GM18526 (cell line): ENCODE results near the gene ME3.

Source experiments
- POLR2A ChIP-seq: IDR thresholded peaks from 3 replicates; pipeline ENCODE4 v1.6.1; 2011; ENCODE audit not compliant: insufficient read length; ENCODE audit errors: extremely low read depth

Gene ME3

DNA sequence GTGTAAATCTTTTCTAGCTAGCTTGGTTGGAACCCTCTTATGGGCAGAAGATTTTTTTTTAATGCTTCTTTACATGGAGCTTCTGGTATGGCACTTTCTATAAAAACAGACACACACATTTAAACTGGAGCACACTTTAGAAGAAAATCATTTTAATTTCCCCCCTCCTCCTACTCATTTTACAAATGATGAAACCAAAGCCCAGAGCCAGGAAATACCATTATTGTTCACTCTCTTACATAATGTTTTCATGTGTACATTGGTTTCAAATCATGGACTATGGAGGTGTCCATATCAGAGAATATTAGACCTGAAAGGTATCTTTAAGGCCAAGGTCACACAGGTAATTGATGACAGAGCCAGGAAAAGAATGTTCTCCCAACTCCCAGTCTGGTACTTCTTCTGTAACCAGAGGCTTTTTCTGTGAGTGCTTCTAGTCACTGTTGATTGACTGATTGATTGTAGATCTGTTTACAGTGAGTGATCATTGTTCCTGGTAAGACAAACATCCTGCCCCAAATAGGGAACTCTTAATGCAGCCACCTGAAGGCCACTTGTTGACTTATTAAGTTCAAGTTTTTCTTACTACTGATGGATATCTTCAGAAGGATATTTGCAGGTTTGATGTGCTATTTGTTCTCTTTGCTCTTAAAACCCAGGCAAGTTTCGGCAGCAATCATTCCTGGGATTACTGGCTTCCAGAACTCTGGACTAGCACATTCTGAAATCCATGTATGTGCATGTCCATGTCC, 26.8 kb upstream of the ME3 start:
- TF ChIP-seq POLR2A: no peak

DNA sequence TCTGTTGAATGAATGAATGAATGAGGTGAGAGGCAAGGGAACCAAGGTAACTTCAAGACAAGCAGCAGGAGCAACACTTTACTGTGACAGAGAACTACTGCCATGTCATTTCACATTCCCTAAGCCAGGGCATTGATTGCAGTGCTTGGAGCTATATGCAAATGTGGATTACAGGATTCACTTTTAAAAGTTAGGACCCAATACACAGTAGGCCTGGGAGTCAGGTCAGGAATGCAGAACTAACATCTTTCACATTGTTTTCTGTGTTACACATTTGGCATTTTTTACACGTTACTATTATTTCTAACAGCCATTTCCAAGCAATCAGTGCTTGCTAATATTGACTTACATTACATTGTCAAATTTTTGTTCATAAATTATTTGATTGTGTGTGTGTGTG, 26.2 kb upstream of the ME3 start:
- no peak for TF ChIP-seq POLR2A

DNA sequence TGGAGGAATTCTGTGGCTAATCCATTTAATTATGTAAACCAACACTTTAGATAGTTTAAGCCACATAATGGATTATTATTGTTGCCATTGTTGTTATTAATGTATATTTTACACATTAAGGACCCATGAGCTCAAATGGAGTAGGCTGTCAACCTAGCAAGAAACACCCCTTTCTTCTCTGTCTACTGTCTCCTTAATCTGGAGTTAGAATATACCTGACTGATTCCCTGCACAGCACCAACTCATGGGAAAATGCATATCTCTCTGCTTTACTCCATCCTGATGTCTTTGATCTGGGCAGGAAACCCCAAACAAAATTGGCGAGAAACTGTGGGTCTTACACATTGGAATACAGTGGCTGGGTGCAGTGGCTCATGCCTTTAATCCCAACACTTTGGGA, 24.0 kb upstream of the ME3 start:
- TF ChIP-seq POLR2A: no peak

DNA sequence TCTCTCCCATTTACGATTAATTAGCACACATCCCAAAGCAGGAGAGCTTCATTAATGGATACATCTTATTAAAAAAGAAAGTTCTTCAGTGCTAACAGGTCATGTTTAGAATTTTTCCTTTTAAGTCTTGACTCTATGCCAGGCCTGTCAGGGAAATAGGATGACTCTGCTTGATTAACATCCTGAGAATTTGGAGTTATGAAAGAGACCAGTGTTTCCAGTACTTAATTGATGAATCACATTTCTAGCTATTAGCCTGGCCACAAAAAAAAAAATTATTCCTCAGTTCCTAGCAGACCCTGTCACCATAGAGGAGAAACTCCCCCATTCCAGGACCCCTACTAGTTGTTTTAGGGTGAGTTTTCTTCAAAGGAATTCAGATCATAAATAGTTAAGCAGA, 23.6 kb upstream of the ME3 start:
- no peak for TF ChIP-seq POLR2A

DNA sequence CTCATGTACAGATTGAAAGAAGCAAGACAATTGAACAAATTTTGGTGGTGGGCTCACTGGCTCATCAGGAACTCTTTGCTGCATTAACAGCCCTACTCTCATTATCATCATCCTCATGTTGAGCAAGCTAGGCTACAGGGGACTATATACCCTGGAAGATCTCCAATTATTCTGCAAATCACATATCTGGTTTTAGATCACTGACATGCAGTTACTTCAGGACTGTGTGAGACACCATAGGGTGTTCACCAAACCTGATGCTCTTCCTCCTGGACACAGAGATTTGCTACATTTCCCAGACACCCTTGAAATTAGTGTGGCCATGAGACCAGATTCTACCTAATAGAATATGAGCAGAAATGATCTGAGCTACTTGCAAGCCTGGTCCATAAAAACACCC, 23.0 kb upstream of the ME3 start:
- TF ChIP-seq POLR2A: no peak

- TF ChIP-seq POLR2A: no peak
Measured at GRCh38 chr11:86693518-86693917, 21.1 kb upstream of the ME3 start.

DNA sequence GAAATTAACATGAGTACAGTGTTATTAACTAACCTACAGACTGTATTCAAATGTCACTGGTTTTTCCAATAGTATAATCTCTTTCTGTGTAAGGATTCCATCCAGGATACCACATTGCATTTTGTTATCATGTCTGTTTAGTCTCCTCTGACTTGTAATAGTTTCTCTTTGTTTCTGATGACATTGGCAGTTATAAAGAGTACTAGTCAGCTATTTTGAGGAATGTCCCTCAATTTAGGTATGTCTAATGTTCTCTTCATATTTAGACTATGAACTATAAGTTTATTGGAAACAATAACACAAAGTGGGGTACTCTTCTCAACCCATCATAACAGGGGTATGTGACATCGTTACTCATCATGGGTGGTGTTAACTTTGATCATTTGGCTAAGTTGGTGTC, 20.3 kb upstream of the ME3 start:
- no peak for TF ChIP-seq POLR2A

DNA sequence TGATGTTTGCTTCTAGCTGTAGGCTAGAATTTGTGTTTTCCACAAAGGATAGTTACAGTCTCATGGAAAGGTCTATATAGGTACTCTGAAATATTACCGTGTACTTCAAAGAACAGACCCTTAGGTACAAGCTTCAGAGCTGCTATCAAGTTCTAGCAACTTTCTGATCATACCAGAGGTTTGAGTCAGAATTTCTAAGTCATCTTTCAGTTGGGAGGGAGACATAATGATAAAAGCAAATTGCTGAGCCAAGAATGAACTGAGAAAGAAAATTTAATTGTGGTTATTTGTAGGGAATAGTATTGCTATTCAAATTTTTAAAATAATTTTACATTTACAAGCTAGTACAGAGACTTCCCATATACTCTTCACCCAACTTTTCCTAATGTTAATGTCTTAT, 19.9 kb upstream of the ME3 start:
- TF ChIP-seq POLR2A: no peak

DNA sequence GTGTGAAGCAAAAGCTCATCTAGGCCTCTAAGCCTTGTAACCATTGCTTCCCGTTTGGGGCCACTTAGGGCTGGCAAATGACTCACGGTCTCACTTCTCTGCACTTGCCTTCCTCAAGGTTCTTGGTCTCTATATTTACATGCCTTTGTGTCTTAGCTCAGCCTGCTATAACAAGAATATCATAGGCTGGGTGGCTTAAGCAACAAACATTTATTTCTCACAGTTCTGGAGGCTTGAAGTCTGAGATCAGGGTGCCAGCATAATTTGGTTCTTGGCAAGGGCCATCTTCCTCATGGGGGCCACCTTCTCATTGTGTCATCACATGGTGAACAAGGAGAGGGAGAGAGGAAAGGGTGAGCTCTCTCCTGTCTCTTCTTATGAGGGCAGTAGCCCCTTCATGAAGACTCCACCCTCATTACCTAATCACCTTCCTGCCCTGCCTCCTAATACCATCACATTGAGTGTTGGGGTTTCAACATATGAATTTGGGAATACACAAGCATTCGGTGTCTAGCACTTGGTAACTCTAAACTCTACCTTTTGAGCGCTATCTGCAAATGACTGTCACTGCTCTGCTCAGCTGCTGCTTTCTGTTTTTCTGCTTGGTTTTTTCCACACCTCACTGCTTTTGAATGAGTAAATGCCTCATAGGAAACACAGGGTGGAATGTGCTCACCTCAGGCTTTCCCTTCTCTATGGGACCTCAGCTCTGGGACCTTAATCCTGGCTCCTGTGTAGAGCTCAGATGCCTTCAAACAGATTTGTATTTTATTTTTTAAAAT, 16.2 kb upstream of the ME3 start:
- TF ChIP-seq POLR2A: no peak

DNA sequence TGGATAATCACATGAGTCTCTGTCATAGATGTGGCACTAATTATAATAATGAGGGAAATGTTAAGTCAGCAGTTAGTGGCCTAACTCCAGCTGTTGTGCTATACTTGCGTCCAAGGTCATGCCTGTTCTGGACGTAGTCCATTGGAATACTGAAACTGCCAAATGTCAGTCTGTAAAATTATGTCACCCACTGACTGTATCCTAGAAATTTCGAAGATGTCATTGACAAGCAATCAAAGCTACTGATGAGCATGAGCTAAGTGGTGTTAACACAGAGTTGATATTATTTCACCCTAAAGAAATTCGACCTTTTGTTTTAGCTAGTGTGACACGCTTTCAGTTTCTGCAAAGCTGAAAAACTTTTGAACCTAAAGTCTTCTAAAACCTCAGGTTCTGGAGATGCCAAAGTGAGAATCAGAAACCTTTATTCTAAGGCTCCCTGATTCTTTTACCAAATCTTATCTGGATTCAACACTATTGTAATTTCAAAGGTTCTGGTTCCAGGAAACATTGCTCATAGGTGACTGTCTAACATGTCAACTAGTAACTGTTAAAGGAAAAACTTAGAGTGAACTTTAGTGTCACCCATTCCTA, 14.9 kb upstream of the ME3 start:
- TF ChIP-seq POLR2A: no peak

DNA sequence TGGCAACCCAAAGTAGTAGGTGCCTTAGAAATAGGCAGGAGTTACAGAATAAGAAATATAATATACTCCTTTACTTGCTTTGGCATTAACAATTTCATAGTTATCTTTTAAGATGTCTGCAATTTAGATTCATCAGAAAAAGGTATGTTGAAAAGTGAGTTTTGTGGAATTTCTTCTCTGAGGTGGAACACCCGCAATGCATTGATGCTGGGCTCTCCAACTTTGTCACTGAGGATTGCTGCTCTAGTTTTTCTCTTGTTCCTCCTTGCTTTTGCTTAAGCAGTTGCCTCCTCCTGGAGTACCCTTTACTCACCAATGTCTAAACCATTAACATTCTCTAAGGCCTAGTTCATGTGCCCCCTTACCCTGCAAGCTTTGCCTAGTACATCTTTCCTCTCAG, 14.1 kb upstream of the ME3 start:
- TF ChIP-seq POLR2A: no peak

DNA sequence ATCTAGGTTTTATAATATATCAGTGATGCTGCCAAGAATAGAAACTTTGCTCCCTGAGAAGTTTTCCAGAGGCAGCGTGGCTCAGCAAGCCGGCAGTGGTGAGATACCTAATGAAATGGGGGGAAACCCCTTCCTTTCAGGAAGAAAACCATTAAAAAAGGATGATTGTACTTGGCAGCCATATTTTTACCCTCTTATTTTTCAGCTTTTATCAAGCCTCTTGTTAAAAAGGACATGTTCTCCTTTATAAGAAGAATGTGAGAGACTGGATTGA, 9.0 kb upstream of the ME3 start:
- no peak for TF ChIP-seq POLR2A

GRCh38 chr11:86680716-86681482, 8.5 kb upstream of the ME3 start:
- TF ChIP-seq POLR2A: no peak

DNA sequence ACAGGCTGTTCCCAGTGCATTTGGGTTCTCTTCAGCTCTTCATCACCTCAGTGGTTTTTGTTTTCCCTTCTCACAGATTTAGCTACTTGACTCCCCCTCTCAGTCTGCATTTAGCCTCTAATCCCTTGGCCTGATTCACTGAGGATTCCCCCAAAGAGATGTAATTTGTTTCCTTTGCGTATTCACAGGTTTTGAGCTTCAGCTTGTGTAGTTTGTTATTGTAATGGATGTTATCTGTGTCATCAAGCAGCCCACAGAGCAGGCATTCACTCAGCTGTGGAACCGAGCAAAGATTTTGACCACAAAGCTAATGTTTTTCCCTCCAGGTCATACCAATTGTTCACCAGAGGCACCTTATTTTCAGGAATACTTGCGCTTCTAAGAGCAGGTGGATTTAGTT, 6.4 kb upstream of the ME3 start:
- no peak for TF ChIP-seq POLR2A

DNA sequence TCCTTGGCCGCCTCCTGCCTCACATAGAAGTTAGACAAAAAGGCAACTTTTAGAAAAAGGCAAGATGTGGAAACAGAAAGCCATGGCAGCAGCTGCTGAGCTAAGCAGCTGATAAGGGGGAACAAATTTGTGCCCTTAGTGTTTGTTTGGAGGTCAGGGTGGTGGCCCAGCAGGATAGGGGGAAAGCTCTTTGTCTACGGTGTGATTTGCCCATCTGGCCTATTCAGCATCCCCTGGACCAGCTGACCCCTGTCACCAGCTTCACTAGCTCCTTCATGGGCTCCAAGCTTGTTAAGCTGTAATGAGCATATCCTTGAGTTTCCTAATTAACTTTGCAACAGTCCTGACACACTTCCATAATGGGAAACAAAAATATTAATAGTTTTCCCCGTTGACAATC, 5.9 kb upstream of the ME3 start:
- TF ChIP-seq POLR2A: no peak
